GM15510 (cell line): ENCODE results near the gene METTL17.

Experiments
- POLR2A ChIP-seq: IDR thresholded peaks from 3 replicates; pipeline ENCODE4 v1.6.1; 2011; ENCODE audit warnings: borderline replicate concordance; ENCODE audit not compliant: insufficient read length; ENCODE audit errors: extremely low read depth

Gene METTL17

GRCh38 chr14:20988717-20989470 lies 886 bp upstream of the METTL17 start:
- no peak for TF ChIP-seq POLR2A

GRCh38 chr14:20989471-20989786 lies 351 bp upstream of the METTL17 start:
- TF ChIP-seq POLR2A = no peak

GRCh38 chr14:20996521-20996920 lies 6.7 kb downstream of the METTL17 start:
- TF ChIP-seq POLR2A = no peak

- no peak for TF ChIP-seq POLR2A
These were observed 7.3 kb downstream of the METTL17 start for GRCh38 chr14:20997115-20997514.

GRCh38 chr14:20997564-20997963 lies 7.8 kb downstream of the METTL17 start:
- no peak for TF ChIP-seq POLR2A

- TF ChIP-seq POLR2A = no peak
These were observed 8.4 kb downstream of the METTL17 start for GRCh38 chr14:20998139-20998538.

- TF ChIP-seq POLR2A = no peak
These were observed 9.0 kb downstream of the METTL17 start, which contains the start of gene SLC39A2 for GRCh38 chr14:20998674-20999366. Gene SLC39A2, plus strand, starts transcription at chr14:20999293. Its CDS starts 154 bp downstream, at chr14:20999447.

- no peak for TF ChIP-seq POLR2A
These were observed 9.8 kb downstream of the METTL17 start for GRCh38 chr14:20999591-20999990.

GRCh38 chr14:21001218-21001617 lies 11.4 kb downstream of the METTL17 start:
- TF ChIP-seq POLR2A = no peak

GRCh38 chr14:21003788-21004346 lies 14.1 kb downstream of the METTL17 start:
- TF ChIP-seq POLR2A = no peak

GRCh38 chr14:21011136-21011535 lies 21.4 kb downstream of the METTL17 start:
- TF ChIP-seq POLR2A = no peak

GRCh38 chr14:21014761-21015190 lies 25.0 kb downstream of the METTL17 start:
- TF ChIP-seq POLR2A = no peak

- no peak for TF ChIP-seq POLR2A
These were observed 25.5 kb downstream of the METTL17 start for GRCh38 chr14:21015312-21015711.

- TF ChIP-seq POLR2A = no peak
These were observed 26.8 kb downstream of the METTL17 start for GRCh38 chr14:21016413-21017190.

- TF ChIP-seq POLR2A = no peak
These were observed 27.9 kb downstream of the METTL17 start for GRCh38 chr14:21017528-21018245.

- no peak for TF ChIP-seq POLR2A
These were observed 28.5 kb downstream of the METTL17 start for GRCh38 chr14:21018286-21018685.
